Measurements from ENCODE around the gene DRAXIN. TPM values are rescaled to one million over a fixed set of nuclear protein-coding genes. Genes with fewer than 3 reads are reported as not detected.

Gene DRAXIN
- total RNA-seq, 1 donor from 2014 or later = 0.24 TPM

DNA sequence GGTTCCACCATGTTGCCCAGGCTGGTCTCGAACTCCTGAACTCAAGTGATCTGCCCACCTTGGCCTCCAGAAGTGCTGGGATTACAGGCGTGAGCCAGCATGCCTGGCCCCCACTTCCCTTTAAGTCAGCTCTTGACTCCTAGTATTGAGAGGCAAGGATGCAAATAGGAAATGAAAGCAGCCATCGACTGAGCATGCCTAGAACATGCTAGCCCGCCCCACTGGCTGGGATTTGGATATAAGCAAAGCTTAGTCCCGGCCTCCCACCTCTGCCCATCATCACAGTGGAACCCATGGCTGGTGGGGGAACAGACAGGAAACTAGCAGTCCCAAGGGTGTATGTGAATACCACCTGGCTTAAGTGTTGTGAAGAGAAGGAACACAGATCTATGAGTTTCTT is 80.9 kb downstream of the DRAXIN start:
- no peak overlapping the region for H3K27ac ChIP-seq
- no peak overlapping the region for H3K4me3 ChIP-seq
- H3K27me3 ChIP-seq (ENCODE audit: low read depth) = no peaks in the 10 kb centered on the region
- no peak for TF ChIP-seq CTCF (IDR thresholded peaks at IDR 0.05)
- no peak for ATAC-seq
- intact Hi-C loops (cut with DNase I) = no loop called here
- no peaks in the 10 kb centered on the region for H3K4me1 ChIP-seq
- H3K36me3 ChIP-seq = no peaks in the 10 kb centered on the region
- DNase-seq = no peak
- H3K9me3 ChIP-seq = no peaks in the 10 kb centered on the region

- H3K36me3 ChIP-seq = no peaks in the 10 kb centered on the region
- ATAC-seq (no peak), DNase-seq (no peak)
- intact Hi-C loops (cut with DNase I) = no loop called here
- no peaks in the 10 kb centered on the region for H3K4me1 ChIP-seq
- no peak overlapping the region for H3K4me3 ChIP-seq
- no peak for TF ChIP-seq CTCF (IDR thresholded peaks at IDR 0.05)
- H3K27ac ChIP-seq = no peak overlapping the region
- no peaks in the 10 kb centered on the region for H3K9me3 ChIP-seq
- H3K27me3 ChIP-seq (ENCODE audit: low read depth) = no peaks in the 10 kb centered on the region
Measured at GRCh38 chr1:11774753-11775152, 83.2 kb downstream of the DRAXIN start.

Other genes with a start within 250 kb of the DRAXIN start
- 0.12 TPM for gene DISP3, start 212.6 kb upstream of the DRAXIN start, total RNA-seq
- 13.4 TPM for gene FBXO2, start 37.3 kb upstream of the DRAXIN start, total RNA-seq
- gene FBXO44, start 36.8 kb upstream of the DRAXIN start, total RNA-seq = 18.4 TPM
- gene FBXO6, start 27.5 kb upstream of the DRAXIN start, total RNA-seq = 21.2 TPM
- gene MAD2L2, start 10.6 kb upstream of the DRAXIN start, total RNA-seq = 20.8 TPM
- gene AGTRAP, start 44.4 kb downstream of the DRAXIN start, total RNA-seq = 64.5 TPM
- gene C1orf167, start 70.5 kb downstream of the DRAXIN start, total RNA-seq = 2.2 TPM
- 45.4 TPM for gene MTHFR, start 114.3 kb downstream of the DRAXIN start, total RNA-seq
- 29.2 TPM for gene CLCN6, start 114.5 kb downstream of the DRAXIN start, total RNA-seq
- gene NPPA, start 156.1 kb downstream of the DRAXIN start, total RNA-seq = 2.6 TPM
- gene NPPB, start 167.2 kb downstream of the DRAXIN start, total RNA-seq = not detected
- gene KIAA2013, start 234.7 kb downstream of the DRAXIN start, total RNA-seq = 46.8 TPM
- gene PLOD1, start 243.0 kb downstream of the DRAXIN start, total RNA-seq = 84.5 TPM